ENCODE results near the gene XYLT2.

The XYLT2 gene

GRCh38 chr17:50350733-50351132 is 4.8 kb downstream of the XYLT2 start:
- Histone ChIP-seq H2AFZ (ENCODE audit: low read depth, low read length) (no peak overlapping the region), H3K9me3 (ENCODE audit: control insufficient read depth, low read length) (no peaks in the 10 kb centered on the region), H3K36me3 (ENCODE audit: control insufficient read depth in 1 of 2, insufficient read depth in 2 of 2, low read depth in 1 of 2, low read length in 2 of 2) (peaks cover 37 to 42% of the 10 kb centered on the region in 2 experiments), H2AK5ac (ENCODE audit: low read length, severe bottlenecking) (no peak overlapping the region), H3K14ac (ENCODE audit: low read length in 2 of 2) (no peak overlapping the region), H4K8ac (ENCODE audit: low read length) (no peak overlapping the region), H3K4ac (ENCODE audit: low read depth in 1 of 2, low read length in 2 of 2) (no peak overlapping the region), H3K23ac (ENCODE audit: low read length in 2 of 2) (no peak overlapping the region), H3K27ac (ENCODE audit: low read length, poor library complexity, severe bottlenecking) (no peak overlapping the region), H2BK120ac (ENCODE audit: low read depth, low read length) (no peak overlapping the region), H3K4me2 (ENCODE audit: low read length, poor library complexity, severe bottlenecking) (no peak overlapping the region), H3K79me1 (replicated peaks; ENCODE audit: low read length, poor library complexity, severe bottlenecking) (peaks cover 60% of the 10 kb centered on the region), H3K4me3 (ENCODE audit: insufficient read depth in 1 of 2, low read depth in 1 of 2, low read length in 2 of 2) (no peak overlapping the region), H3K27me3 (ENCODE audit: control insufficient read depth in 1 of 2, insufficient read depth in 1 of 2, low read length in 2 of 2) (no peaks in the 10 kb centered on the region), H4K91ac (ENCODE audit: low read length) (no peak overlapping the region), H2BK12ac (ENCODE audit: low read length in 2 of 2) (no peak overlapping the region), H3K4me1 (ENCODE audit: control insufficient read depth, insufficient read depth, low read depth, low read length) (peaks cover 26% of the 10 kb centered on the region), H2BK15ac (ENCODE audit: low read depth, poor library complexity, severe bottlenecking) (peak overlapping the region; percentile 1), H2BK5ac (ENCODE audit: low read depth, low read length, poor library complexity, severe bottlenecking) (no peak overlapping the region), H3K18ac (ENCODE audit: low read depth in 1 of 2, low read length in 2 of 2) (no peak overlapping the region), H3K9ac (ENCODE audit: low read length) (no peak overlapping the region)
- DNase-seq = no peak
- WGBS = 92% methylated on average over 2 of the region's 2 CpGs

- no peak overlapping the region for H3K18ac ChIP-seq (ENCODE audit: low read depth in 1 of 2, low read length in 2 of 2)
- H2BK12ac ChIP-seq (ENCODE audit: low read length in 2 of 2) = peak overlapping the region in 1 of 2 experiments; percentile 25
- H4K91ac ChIP-seq (ENCODE audit: low read length) = no peak overlapping the region
- H4K8ac ChIP-seq (ENCODE audit: low read length) = no peak overlapping the region
- no peak overlapping the region for H3K27ac ChIP-seq (ENCODE audit: low read length, poor library complexity, severe bottlenecking)
- peak overlapping the region in 1 of 2 experiments; percentile 11 for H3K4me3 ChIP-seq (ENCODE audit: insufficient read depth in 1 of 2, low read depth in 1 of 2, low read length in 2 of 2)
- no peak overlapping the region for H3K4me2 ChIP-seq (ENCODE audit: low read length, poor library complexity, severe bottlenecking)
- H3K14ac ChIP-seq (ENCODE audit: low read length in 2 of 2) = no peak overlapping the region
- no peak overlapping the region for H2BK5ac ChIP-seq (ENCODE audit: low read depth, low read length, poor library complexity, severe bottlenecking)
- no peak overlapping the region for H2BK15ac ChIP-seq (ENCODE audit: low read depth, poor library complexity, severe bottlenecking)
- no peaks in the 10 kb centered on the region for H3K27me3 ChIP-seq (ENCODE audit: control insufficient read depth in 1 of 2, insufficient read depth in 1 of 2, low read length in 2 of 2)
- H3K23ac ChIP-seq (ENCODE audit: low read length in 2 of 2) = no peak overlapping the region
- no peak for DNase-seq
- H2BK120ac ChIP-seq (ENCODE audit: low read depth, low read length) = no peak overlapping the region
- no peak overlapping the region for H3K4ac ChIP-seq (ENCODE audit: low read depth in 1 of 2, low read length in 2 of 2)
- 93% methylated on average over 6 of the region's 6 CpGs for WGBS
- peaks cover 22% of the 10 kb centered on the region for H3K4me1 ChIP-seq (ENCODE audit: control insufficient read depth, insufficient read depth, low read depth, low read length)
- H3K9me3 ChIP-seq (ENCODE audit: control insufficient read depth, low read length) = no peaks in the 10 kb centered on the region
- H3K79me1 ChIP-seq (replicated peaks; ENCODE audit: low read length, poor library complexity, severe bottlenecking) = peaks cover 61% of the 10 kb centered on the region
- no peak overlapping the region for H2AK5ac ChIP-seq (ENCODE audit: low read length, severe bottlenecking)
- H3K9ac ChIP-seq (ENCODE audit: low read length) = no peak overlapping the region
- H3K36me3 ChIP-seq (ENCODE audit: control insufficient read depth in 1 of 2, insufficient read depth in 2 of 2, low read depth in 1 of 2, low read length in 2 of 2) = peaks cover 51 to 57% of the 10 kb centered on the region in 2 experiments
- no peak overlapping the region for H2AFZ ChIP-seq (ENCODE audit: low read depth, low read length)
Observed at GRCh38 chr17:50352072-50352692, 6.3 kb downstream of the XYLT2 start.

DNA sequence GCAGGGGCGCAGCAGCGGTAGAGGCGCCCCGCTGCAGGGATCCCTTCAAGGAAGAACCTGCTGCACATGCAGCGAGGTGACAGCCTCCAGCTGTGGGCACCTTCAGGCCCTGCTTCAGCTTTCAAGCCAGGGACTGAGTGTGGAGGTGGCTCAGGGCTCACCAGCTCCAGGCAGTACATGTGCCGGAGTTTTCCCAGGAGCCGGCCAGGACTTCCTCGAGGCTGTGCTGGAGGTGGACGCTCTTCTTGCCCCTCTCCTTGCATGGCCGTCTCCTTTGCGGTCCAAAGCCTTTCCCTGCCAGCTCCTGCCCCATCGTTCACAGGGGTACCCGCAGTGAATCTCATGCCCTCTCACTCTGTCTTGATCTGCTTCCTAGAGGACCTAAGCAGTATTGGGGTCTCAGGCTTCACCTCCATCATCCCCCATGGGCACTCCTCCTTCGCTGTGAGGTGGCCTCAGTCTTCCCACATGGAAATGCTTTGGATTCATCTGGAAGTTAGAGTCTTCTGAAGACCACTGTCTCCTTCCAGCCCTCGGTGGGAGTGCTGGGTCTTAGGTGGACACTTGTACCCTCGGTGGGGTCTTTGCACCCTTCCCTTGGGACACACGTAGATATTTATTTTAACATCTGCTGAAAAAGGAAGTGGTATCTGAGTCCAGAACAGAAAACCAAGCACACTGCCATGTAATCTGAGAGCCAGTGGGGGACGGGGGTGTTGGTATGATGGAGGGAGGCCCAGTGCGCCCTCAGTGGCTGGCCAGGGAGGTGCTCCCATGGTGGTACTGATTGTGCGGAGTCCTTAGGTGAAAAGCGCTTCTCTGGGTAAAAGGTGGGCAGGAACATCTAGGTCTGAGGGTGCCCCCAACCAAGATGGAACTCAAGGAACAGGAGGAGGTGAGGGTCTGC is 7.0 kb downstream of the XYLT2 start:
- H3K4ac ChIP-seq (ENCODE audit: low read depth in 1 of 2, low read length in 2 of 2) = no peak overlapping the region
- H3K23ac ChIP-seq (ENCODE audit: low read length in 2 of 2) = no peak overlapping the region
- peaks cover 16% of the 10 kb centered on the region for H3K4me1 ChIP-seq (ENCODE audit: control insufficient read depth, insufficient read depth, low read depth, low read length)
- WGBS = 93% methylated on average over 21 of the region's 21 CpGs
- H3K27ac ChIP-seq (ENCODE audit: low read length, poor library complexity, severe bottlenecking) = no peak overlapping the region
- peaks cover 57% of the 10 kb centered on the region for H3K79me1 ChIP-seq (replicated peaks; ENCODE audit: low read length, poor library complexity, severe bottlenecking)
- H3K18ac ChIP-seq (ENCODE audit: low read depth in 1 of 2, low read length in 2 of 2) = no peak overlapping the region
- H4K91ac ChIP-seq (ENCODE audit: low read length) = no peak overlapping the region
- no peak overlapping the region for H2BK15ac ChIP-seq (ENCODE audit: low read depth, poor library complexity, severe bottlenecking)
- no peak overlapping the region for H2BK120ac ChIP-seq (ENCODE audit: low read depth, low read length)
- H2AFZ ChIP-seq (ENCODE audit: low read depth, low read length) = no peak overlapping the region
- H2BK5ac ChIP-seq (ENCODE audit: low read depth, low read length, poor library complexity, severe bottlenecking) = no peak overlapping the region
- DNase-seq = no peak
- no peaks in the 10 kb centered on the region for H3K9me3 ChIP-seq (ENCODE audit: control insufficient read depth, low read length)
- no peak overlapping the region for H4K8ac ChIP-seq (ENCODE audit: low read length)
- H2BK12ac ChIP-seq (ENCODE audit: low read length in 2 of 2) = no peak overlapping the region
- H3K14ac ChIP-seq (ENCODE audit: low read length in 2 of 2) = no peak overlapping the region
- peaks cover 58 to 64% of the 10 kb centered on the region in 2 experiments for H3K36me3 ChIP-seq (ENCODE audit: control insufficient read depth in 1 of 2, insufficient read depth in 2 of 2, low read depth in 1 of 2, low read length in 2 of 2)
- H3K27me3 ChIP-seq (ENCODE audit: control insufficient read depth in 1 of 2, insufficient read depth in 1 of 2, low read length in 2 of 2) = no peaks in the 10 kb centered on the region
- H3K4me3 ChIP-seq (ENCODE audit: insufficient read depth in 1 of 2, low read depth in 1 of 2, low read length in 2 of 2) = peak overlapping the region in 1 of 2 experiments; percentile 11
- H3K9ac ChIP-seq (ENCODE audit: low read length) = no peak overlapping the region
- no peak overlapping the region for H2AK5ac ChIP-seq (ENCODE audit: low read length, severe bottlenecking)
- no peak overlapping the region for H3K4me2 ChIP-seq (ENCODE audit: low read length, poor library complexity, severe bottlenecking)

- H3K4me1 ChIP-seq (ENCODE audit: control insufficient read depth, insufficient read depth, low read depth, low read length) = peaks cover 11% of the 10 kb centered on the region
- H2BK5ac ChIP-seq (ENCODE audit: low read depth, low read length, poor library complexity, severe bottlenecking) = no peak overlapping the region
- no peak overlapping the region for H3K9ac ChIP-seq (ENCODE audit: low read length)
- H3K14ac ChIP-seq (ENCODE audit: low read length in 2 of 2) = no peak overlapping the region
- no peak overlapping the region for H3K23ac ChIP-seq (ENCODE audit: low read length in 2 of 2)
- no peak overlapping the region for H2BK120ac ChIP-seq (ENCODE audit: low read depth, low read length)
- no peak overlapping the region for H2AK5ac ChIP-seq (ENCODE audit: low read length, severe bottlenecking)
- H2AFZ ChIP-seq (ENCODE audit: low read depth, low read length) = no peak overlapping the region
- DNase-seq = no peak
- WGBS = 98% methylated on average over 26 of the region's 27 CpGs
- no peak overlapping the region for H3K4ac ChIP-seq (ENCODE audit: low read depth in 1 of 2, low read length in 2 of 2)
- no peak overlapping the region for H4K8ac ChIP-seq (ENCODE audit: low read length)
- H3K27me3 ChIP-seq (ENCODE audit: control insufficient read depth in 1 of 2, insufficient read depth in 1 of 2, low read length in 2 of 2) = no peaks in the 10 kb centered on the region
- no peak overlapping the region for H3K27ac ChIP-seq (ENCODE audit: low read length, poor library complexity, severe bottlenecking)
- no peak overlapping the region for H2BK15ac ChIP-seq (ENCODE audit: low read depth, poor library complexity, severe bottlenecking)
- no peak overlapping the region for H3K18ac ChIP-seq (ENCODE audit: low read depth in 1 of 2, low read length in 2 of 2)
- H3K9me3 ChIP-seq (ENCODE audit: control insufficient read depth, low read length) = no peaks in the 10 kb centered on the region
- H3K79me1 ChIP-seq (replicated peaks; ENCODE audit: low read length, poor library complexity, severe bottlenecking) = peaks cover 57% of the 10 kb centered on the region
- H3K4me2 ChIP-seq (ENCODE audit: low read length, poor library complexity, severe bottlenecking) = no peak overlapping the region
- H2BK12ac ChIP-seq (ENCODE audit: low read length in 2 of 2) = no peak overlapping the region
- H3K36me3 ChIP-seq (ENCODE audit: control insufficient read depth in 1 of 2, insufficient read depth in 2 of 2, low read depth in 1 of 2, low read length in 2 of 2) = peaks cover 66 to 71% of the 10 kb centered on the region in 2 experiments
- no peak overlapping the region for H3K4me3 ChIP-seq (ENCODE audit: insufficient read depth in 1 of 2, low read depth in 1 of 2, low read length in 2 of 2)
- no peak overlapping the region for H4K91ac ChIP-seq (ENCODE audit: low read length)
Observed at GRCh38 chr17:50353600-50354195, 7.8 kb downstream of the XYLT2 start.

Measured in mesenchymal stem cell (in vitro differentiated cells and primary cell).